ENCODE results near the gene EXOSC5.

DNA sequence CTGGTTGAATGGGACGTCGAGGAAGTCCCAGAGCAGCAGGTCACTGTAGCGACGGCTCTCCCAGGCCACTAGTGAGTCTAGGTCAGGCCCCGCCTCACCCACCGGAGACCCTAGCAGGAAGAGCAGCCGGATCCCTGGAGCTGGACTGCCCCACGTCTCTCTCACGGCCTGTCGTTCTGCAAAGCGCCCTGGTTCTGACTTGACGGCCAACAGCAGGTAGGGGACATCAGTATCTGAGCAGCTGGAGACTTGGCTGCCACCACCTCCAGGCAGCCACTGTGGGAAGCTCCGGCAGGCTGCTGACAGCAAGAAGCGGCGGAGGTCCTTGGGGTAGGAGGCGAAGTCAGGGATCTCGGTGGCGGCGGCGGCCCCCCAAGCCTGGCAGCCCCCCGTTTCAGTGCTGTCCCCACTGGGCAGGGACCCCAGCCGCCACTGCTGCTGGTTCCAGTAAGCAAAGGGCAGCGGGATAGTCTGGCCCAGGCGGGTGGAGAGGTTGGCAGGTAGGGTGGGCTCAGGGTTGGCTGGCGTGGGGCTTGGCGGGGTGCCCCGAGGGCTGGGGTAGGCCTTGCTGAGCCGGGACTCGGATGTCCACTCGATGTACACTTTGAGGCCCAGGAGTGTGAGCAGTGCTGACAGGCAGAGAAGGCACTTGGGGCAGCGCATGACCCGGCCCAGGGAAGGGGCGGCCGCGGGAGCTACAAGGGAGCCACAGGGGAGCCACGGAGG is 29.1 kb upstream of the EXOSC5 start:
- TF ChIP-seq CTCF (IDR thresholded peaks at IDR 0.05) (no peak), POLR2A (IDR thresholded peaks at IDR 0.05) (no peak)
